Karpas-422 (cell line): Measurements from ENCODE around the gene GYG2. TPM values are rescaled to one million over a fixed set of nuclear protein-coding genes. Genes with fewer than 3 reads are reported as not detected.

Source experiments
- DNase-seq: peaks from one replicate; pipeline ENCODE4 v3.0.0-alpha.2; 2015
- H2AFZ ChIP-seq: fragments of 200-600 bp; sonication (generic); 2 replicates; pipeline ENCODE4 v1.6.1; 2014; ENCODE audit warnings: antibody characterized with exemption, low read length, mixed read lengths
- H3K27ac ChIP-seq: fragments of 200-600 bp; sonication (generic); 2 replicates; pipeline ENCODE4 v1.5.1; 2014; ENCODE audit warnings: mild to moderate bottlenecking, low read length, moderate library complexity
- H3K27me3 ChIP-seq: fragments of 200-600 bp; sonication (generic); 2 replicates; pipeline ENCODE4 v1.6.1; 2014; ENCODE audit warnings: low read length, mixed read lengths
- H3K36me3 ChIP-seq: fragments of 200-600 bp; sonication (generic); 2 replicates; pipeline ENCODE4 v1.6.1; 2014; ENCODE audit warnings: low read length, mixed read lengths; ENCODE audit not compliant: insufficient read depth
- H3K4me1 ChIP-seq: fragments of 200-600 bp; sonication (generic); 2 replicates; pipeline ENCODE4 v1.6.1; 2014; ENCODE audit warnings: mild to moderate bottlenecking, low read length, mixed read lengths
- H3K4me2 ChIP-seq: fragments of 200-600 bp; sonication (generic); 2 replicates; pipeline ENCODE4 v1.6.1; 2014; ENCODE audit warnings: low read length, low read depth, mild to moderate bottlenecking; ENCODE audit not compliant: poor library complexity, severe bottlenecking
- H3K4me3 ChIP-seq: fragments of 200-600 bp; sonication (generic); 2 replicates; pipeline ENCODE4 v1.5.1; 2014; ENCODE audit warnings: mild to moderate bottlenecking, antibody characterized with exemption, low read length, mixed read lengths
- H3K79me2 ChIP-seq: fragments of 200-600 bp; sonication (generic); 2 replicates; pipeline ENCODE4 v1.6.1; 2014; ENCODE audit warnings: mild to moderate bottlenecking, low read length, mixed read lengths
- H3K9ac ChIP-seq: fragments of 200-600 bp; sonication (generic); 2 replicates; pipeline ENCODE4 v1.6.0; 2014; ENCODE audit warnings: low read length
- H3K9me2 ChIP-seq: fragments of 200-600 bp; sonication (generic), shearing (Covaris generic); replicated peaks from 2 replicates; pipeline ENCODE4 v1.6.0; 2014; ENCODE audit warnings: mild to moderate bottlenecking, low read length, moderate library complexity; ENCODE audit not compliant: insufficient read depth
- H3K9me3 ChIP-seq: fragments of 300-700, 200-600 bp; sonication (generic); 2 replicates; pipeline ENCODE4 v1.6.1; 2014; ENCODE audit warnings: low read length, mixed read lengths
- H4K20me1 ChIP-seq: fragments of 200-600 bp; sonication (generic); 2 replicates; pipeline ENCODE4 v1.6.1; 2014; ENCODE audit warnings: mild to moderate bottlenecking, antibody characterized with exemption, low read length, low read depth; ENCODE audit not compliant: insufficient read depth
- total RNA-seq: library from RNA; depleted of rRNA; stranded (reverse); fragments of >200 nt; shearing (Covaris generic); gene quantifications from 2 replicates; pipeline ENCODE4 v1.2.3, GENCODE V29; 2014; ENCODE audit warnings: low replicate concordance

GYG2 gene
- total RNA-seq, 1 experiment from 2014 or later, result not detected

GRCh38 chrX:2846992-2847391, 18.3 kb downstream of the GYG2 start:
- no peaks in the 10 kb centered on the region for H4K20me1 ChIP-seq
- no peak overlapping the region for H2AFZ ChIP-seq
- no peak for DNase-seq
- no peak overlapping the region for H3K4me3 ChIP-seq
- no peaks in the 10 kb centered on the region for H3K27me3 ChIP-seq
- H3K4me2 ChIP-seq, result no peak overlapping the region
- H3K9me2 ChIP-seq, result no peaks in the 10 kb centered on the region
- no peaks in the 10 kb centered on the region for H3K79me2 ChIP-seq
- H3K9me3 ChIP-seq, result no peaks in the 10 kb centered on the region
- no peaks in the 10 kb centered on the region for H3K36me3 ChIP-seq
- H3K4me1 ChIP-seq, result no peaks in the 10 kb centered on the region
- H3K27ac ChIP-seq, result no peak overlapping the region
- H3K9ac ChIP-seq, result no peak overlapping the region

GRCh38 chrX:2848871-2849301, 20.2 kb downstream of the GYG2 start:
- Histone ChIP-seq H3K79me2 (no peaks in the 10 kb centered on the region), H3K4me3 (no peak overlapping the region), H3K9ac (no peak overlapping the region), H3K27ac (no peak overlapping the region), H4K20me1 (no peaks in the 10 kb centered on the region), H2AFZ (no peak overlapping the region), H3K27me3 (no peaks in the 10 kb centered on the region), H3K36me3 (no peaks in the 10 kb centered on the region), H3K4me1 (no peaks in the 10 kb centered on the region), H3K4me2 (no peak overlapping the region), H3K9me3 (no peaks in the 10 kb centered on the region), H3K9me2 (no peaks in the 10 kb centered on the region)
- no peak for DNase-seq

- Histone ChIP-seq H2AFZ (no peak overlapping the region), H3K9me2 (no peaks in the 10 kb centered on the region), H3K27me3 (no peaks in the 10 kb centered on the region), H3K79me2 (no peaks in the 10 kb centered on the region), H3K9me3 (no peaks in the 10 kb centered on the region), H3K4me1 (no peaks in the 10 kb centered on the region), H3K4me2 (no peak overlapping the region), H3K4me3 (no peak overlapping the region), H3K36me3 (no peaks in the 10 kb centered on the region), H3K27ac (no peak overlapping the region), H4K20me1 (no peaks in the 10 kb centered on the region), H3K9ac (no peak overlapping the region)
- no peak for DNase-seq
These were observed 26.2 kb downstream of the GYG2 start for GRCh38 chrX:2854918-2855317.

GRCh38 chrX:2855761-2856160, 27.0 kb downstream of the GYG2 start:
- no peaks in the 10 kb centered on the region for H3K27me3 ChIP-seq
- H2AFZ ChIP-seq, result no peak overlapping the region
- no peaks in the 10 kb centered on the region for H3K9me3 ChIP-seq
- no peak for DNase-seq
- no peak overlapping the region for H3K9ac ChIP-seq
- H3K4me1 ChIP-seq, result no peaks in the 10 kb centered on the region
- no peak overlapping the region for H3K4me3 ChIP-seq
- no peaks in the 10 kb centered on the region for H3K9me2 ChIP-seq
- no peaks in the 10 kb centered on the region for H4K20me1 ChIP-seq
- no peaks in the 10 kb centered on the region for H3K36me3 ChIP-seq
- H3K79me2 ChIP-seq, result no peaks in the 10 kb centered on the region
- H3K4me2 ChIP-seq, result no peak overlapping the region
- no peak overlapping the region for H3K27ac ChIP-seq

- no peak overlapping the region for H3K9ac ChIP-seq
- no peak for DNase-seq
- H3K9me3 ChIP-seq, result no peaks in the 10 kb centered on the region
These were observed 28.8 kb downstream of the GYG2 start for GRCh38 chrX:2857566-2857965.

GRCh38 chrX:2859197-2859797, 30.6 kb downstream of the GYG2 start:
- no peak overlapping the region for H2AFZ ChIP-seq
- no peaks in the 10 kb centered on the region for H3K4me1 ChIP-seq
- no peaks in the 10 kb centered on the region for H3K27me3 ChIP-seq
- no peaks in the 10 kb centered on the region for H3K36me3 ChIP-seq
- DNase-seq, result no peak
- H3K9me2 ChIP-seq, result no peaks in the 10 kb centered on the region
- H3K9me3 ChIP-seq, result no peaks in the 10 kb centered on the region
- no peak overlapping the region for H3K4me3 ChIP-seq
- no peak overlapping the region for H3K27ac ChIP-seq
- H3K4me2 ChIP-seq, result no peak overlapping the region
- H3K9ac ChIP-seq, result no peak overlapping the region
- no peaks in the 10 kb centered on the region for H3K79me2 ChIP-seq
- H4K20me1 ChIP-seq, result no peaks in the 10 kb centered on the region

More at GRCh38 chrX:2857566-2857965, 28.8 kb downstream of the GYG2 start:
- Histone ChIP-seq H3K4me2 (no peak overlapping the region), H3K4me1 (no peaks in the 10 kb centered on the region), H3K36me3 (no peaks in the 10 kb centered on the region), H3K79me2 (no peaks in the 10 kb centered on the region), H3K27ac (no peak overlapping the region), H2AFZ (no peak overlapping the region), H4K20me1 (no peaks in the 10 kb centered on the region), H3K27me3 (no peaks in the 10 kb centered on the region), H3K4me3 (no peak overlapping the region), H3K9me2 (no peaks in the 10 kb centered on the region)

- no peaks in the 10 kb centered on the region for H3K9me2 ChIP-seq
- no peaks in the 10 kb centered on the region for H4K20me1 ChIP-seq
- H3K4me2 ChIP-seq, result no peak overlapping the region
- no peak for DNase-seq
- no peaks in the 10 kb centered on the region for H3K27me3 ChIP-seq
- no peak overlapping the region for H3K9ac ChIP-seq
- H3K4me3 ChIP-seq, result no peak overlapping the region
- no peaks in the 10 kb centered on the region for H3K4me1 ChIP-seq
- H3K79me2 ChIP-seq, result no peaks in the 10 kb centered on the region
- H3K36me3 ChIP-seq, result no peaks in the 10 kb centered on the region
- H3K9me3 ChIP-seq, result no peaks in the 10 kb centered on the region
- no peak overlapping the region for H3K27ac ChIP-seq
- H2AFZ ChIP-seq, result no peak overlapping the region
These were observed 33.7 kb downstream of the GYG2 start for GRCh38 chrX:2862404-2862803.

GRCh38 chrX:2863646-2864045, 34.9 kb downstream of the GYG2 start:
- Histone ChIP-seq H3K79me2 (no peaks in the 10 kb centered on the region), H3K9me2 (no peaks in the 10 kb centered on the region), H3K9ac (no peak overlapping the region), H3K36me3 (no peaks in the 10 kb centered on the region), H3K9me3 (no peaks in the 10 kb centered on the region), H4K20me1 (no peaks in the 10 kb centered on the region), H3K4me2 (no peak overlapping the region), H3K27ac (no peak overlapping the region), H3K27me3 (no peaks in the 10 kb centered on the region), H2AFZ (no peak overlapping the region), H3K4me1 (no peaks in the 10 kb centered on the region), H3K4me3 (no peak overlapping the region)
- DNase-seq, result no peak

- no peaks in the 10 kb centered on the region for H3K9me3 ChIP-seq
- DNase-seq, result no peak
- no peaks in the 10 kb centered on the region for H4K20me1 ChIP-seq
- no peak overlapping the region for H3K4me2 ChIP-seq
- H2AFZ ChIP-seq, result no peak overlapping the region
- no peaks in the 10 kb centered on the region for H3K27me3 ChIP-seq
- H3K9me2 ChIP-seq, result no peaks in the 10 kb centered on the region
- H3K9ac ChIP-seq, result no peak overlapping the region
- no peak overlapping the region for H3K27ac ChIP-seq
- H3K4me1 ChIP-seq, result no peaks in the 10 kb centered on the region
- H3K79me2 ChIP-seq, result no peaks in the 10 kb centered on the region
- H3K36me3 ChIP-seq, result no peaks in the 10 kb centered on the region
- H3K4me3 ChIP-seq, result no peak overlapping the region
These were observed 38.5 kb downstream of the GYG2 start for GRCh38 chrX:2867206-2867605.
